GM19193 (cell line): Measurements from ENCODE around the gene HS2ST1.

ENCODE experiments used
- POLR2A ChIP-seq: IDR thresholded peaks from 4 replicates; pipeline ENCODE4 v1.6.1; 2011; ENCODE audit not compliant: insufficient read depth, insufficient read length; ENCODE audit errors: extremely low read depth

Gene HS2ST1

GRCh38 chr1:87028576-87028975 lies 114.1 kb downstream of the HS2ST1 start:
- TF ChIP-seq POLR2A = no peak

GRCh38 chr1:87030740-87031690 lies 116.6 kb downstream of the HS2ST1 start:
- TF ChIP-seq POLR2A = no peak

DNA sequence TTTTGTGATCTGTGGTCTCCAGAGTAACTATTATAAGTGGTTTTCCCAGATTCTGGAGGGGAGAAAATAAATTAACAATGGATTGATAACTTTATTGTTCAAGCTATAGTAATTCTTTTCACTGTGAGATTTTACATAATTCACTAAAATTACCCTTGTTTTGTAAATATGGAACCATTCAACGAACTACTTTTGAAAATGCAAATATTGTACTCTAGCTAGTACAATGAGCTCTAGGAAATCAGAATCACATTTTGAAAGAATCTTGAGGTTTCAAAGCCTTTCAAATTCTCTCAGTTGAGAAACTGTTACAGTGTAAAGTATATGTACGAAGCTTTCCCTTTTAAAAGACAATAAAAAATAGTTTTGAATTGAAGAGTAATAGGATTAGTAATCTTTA lies 119.9 kb downstream of the HS2ST1 start:
- TF ChIP-seq POLR2A = no peak

DNA sequence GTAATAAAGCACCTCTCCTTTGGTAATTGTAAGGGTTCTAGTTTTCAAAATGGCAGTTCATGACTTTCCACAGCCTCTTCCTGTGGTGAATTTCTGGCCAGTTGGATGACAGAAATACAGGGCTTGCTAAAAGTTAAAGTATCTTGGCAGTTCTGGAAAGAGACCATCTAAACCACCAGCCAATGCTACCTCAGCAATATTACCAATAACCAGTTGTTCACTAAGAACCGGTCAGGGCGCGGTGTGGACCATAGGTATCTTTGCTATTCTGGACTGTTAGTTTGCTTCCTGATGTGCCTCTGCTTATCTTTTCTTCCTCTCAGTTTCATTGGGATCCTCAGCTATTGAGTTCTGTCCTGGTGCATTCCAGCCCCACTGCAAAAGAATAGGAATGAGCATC lies 124.7 kb downstream of the HS2ST1 start:
- no peak for TF ChIP-seq POLR2A

DNA sequence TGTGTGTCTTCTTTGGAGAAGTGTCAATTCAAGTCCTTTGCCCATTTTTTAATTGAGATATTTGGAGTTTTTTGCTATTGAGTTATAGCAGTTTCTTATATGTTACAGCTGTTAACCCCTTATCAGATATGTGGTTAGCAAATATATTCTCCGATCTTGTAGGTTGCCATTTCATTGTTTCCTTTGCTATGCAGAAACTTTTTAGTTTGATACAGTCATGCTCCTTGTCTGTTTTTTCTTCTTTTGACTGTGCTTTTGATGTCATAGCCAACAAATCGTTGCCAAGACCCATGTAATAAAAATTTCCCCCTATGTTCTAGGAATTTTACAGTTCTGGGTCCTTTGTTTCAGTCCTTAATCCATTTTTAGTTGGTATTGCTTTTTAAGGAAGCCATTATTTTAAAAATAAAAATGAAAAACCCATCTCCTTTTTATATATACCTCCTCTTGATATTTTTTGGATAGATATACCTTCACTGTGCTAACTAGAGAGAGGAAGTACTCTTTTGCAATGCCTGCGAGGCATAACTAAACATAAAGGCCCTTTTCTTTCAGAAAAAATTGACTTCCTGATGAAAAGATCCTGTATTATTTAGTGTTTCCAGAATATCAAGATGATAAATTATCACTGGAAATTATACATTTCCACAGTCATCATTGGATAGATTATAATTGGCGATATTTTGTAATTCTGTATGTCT lies 127.8 kb downstream of the HS2ST1 start:
- TF ChIP-seq POLR2A = no peak

DNA sequence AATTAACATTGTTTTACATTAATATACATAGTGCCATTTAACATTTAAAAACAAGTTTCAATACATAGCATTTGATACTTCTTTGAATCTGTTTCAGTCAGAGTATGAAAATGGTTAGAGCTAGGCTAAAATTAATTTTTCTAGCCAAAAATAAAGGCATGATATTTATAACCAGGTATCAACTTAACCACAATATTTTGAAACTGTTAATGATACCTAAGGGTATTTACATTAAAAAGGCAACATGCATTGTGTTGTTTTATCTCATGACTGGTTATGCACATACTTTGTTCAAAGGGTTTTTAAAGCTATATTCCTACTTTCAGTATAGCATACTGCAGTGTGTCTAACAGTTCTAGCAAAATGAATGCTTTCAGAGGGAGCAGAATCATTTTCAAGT lies 130.0 kb downstream of the HS2ST1 start:
- TF ChIP-seq POLR2A = no peak

GRCh38 chr1:87044840-87045239 lies 130.4 kb downstream of the HS2ST1 start:
- TF ChIP-seq POLR2A = no peak

- TF ChIP-seq POLR2A = no peak
Observed at GRCh38 chr1:87045761-87046304, 131.4 kb downstream of the HS2ST1 start.

- TF ChIP-seq POLR2A = no peak
Observed at GRCh38 chr1:87046951-87047350, 132.5 kb downstream of the HS2ST1 start.

DNA sequence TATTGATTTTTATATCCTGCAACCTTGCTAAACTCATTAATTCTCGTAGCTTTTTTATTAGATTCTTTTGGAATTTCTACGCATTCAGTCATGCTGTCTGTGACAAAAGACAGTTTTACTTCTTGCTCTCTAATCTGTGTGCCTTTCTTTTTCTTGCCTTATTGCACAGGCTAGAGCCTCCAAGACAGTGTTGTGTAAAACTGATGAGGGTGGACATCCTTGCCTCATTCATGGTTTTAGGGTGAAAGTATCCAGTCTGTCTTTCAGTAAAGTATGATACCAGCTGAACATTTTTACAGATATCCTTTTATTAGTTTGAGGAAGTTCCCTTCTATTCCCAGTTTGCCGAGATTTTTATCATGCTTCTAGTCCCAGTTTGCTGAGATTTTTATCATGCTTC lies 133.8 kb downstream of the HS2ST1 start:
- no peak for TF ChIP-seq POLR2A

DNA sequence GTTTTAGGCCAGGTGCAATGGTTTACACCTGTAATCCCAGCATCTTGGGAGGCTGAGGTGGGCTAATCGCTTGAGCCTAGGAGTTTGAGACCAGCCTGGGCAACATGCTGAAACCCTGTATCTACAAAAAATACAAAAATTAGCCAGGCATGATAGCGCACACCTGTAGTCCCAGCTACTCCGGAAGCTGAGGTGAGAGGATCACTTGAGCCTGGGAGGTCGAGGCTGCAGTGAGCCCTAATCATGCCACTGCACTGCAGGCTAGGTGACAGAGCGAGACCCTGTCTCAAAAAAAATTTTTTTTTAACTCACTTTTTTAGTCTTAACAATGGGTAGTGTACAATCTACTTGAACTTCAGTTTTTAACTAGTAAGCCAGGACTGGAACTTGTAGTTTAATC lies 137.5 kb downstream of the HS2ST1 start:
- no peak for TF ChIP-seq POLR2A

DNA sequence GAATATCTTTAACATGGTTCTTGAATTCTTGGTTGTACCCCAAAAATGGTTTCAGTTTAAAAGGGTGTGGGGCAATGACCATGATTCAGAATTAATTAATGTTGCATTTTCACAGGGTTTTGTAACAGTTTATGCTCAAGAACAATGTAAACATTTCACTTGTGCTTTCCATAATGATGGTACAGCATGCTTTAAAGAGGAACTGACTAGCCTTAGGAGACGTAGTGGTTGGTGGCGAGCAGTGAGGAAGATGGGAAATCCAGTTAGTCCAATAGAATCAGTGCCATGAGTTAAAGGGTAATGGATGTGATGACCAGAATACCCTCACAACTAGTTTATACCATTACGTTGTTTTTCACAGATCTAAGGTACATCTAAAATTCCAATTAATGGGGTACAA lies 138.0 kb downstream of the HS2ST1 start:
- TF ChIP-seq POLR2A = no peak

DNA sequence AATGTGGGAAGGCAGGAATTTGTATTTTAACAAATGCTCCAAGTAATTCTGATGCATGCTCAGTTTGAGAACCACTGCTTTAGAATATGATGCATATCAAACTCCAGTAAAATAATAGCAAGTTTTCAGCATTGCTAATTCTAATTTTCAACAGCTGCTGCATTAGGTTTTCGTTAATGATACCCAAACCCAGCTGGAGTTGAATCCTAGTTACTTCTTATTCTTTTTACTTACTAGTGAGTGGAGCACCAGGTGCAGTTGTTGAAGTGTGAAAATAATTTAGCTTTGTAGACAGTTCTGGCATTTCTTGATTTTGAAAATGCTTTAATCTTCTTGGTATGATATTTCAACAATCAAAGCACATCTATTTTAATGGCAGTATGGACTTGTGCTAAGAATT lies 138.5 kb downstream of the HS2ST1 start:
- TF ChIP-seq POLR2A = no peak

GRCh38 chr1:87053446-87053845 lies 139.0 kb downstream of the HS2ST1 start:
- TF ChIP-seq POLR2A = no peak

DNA sequence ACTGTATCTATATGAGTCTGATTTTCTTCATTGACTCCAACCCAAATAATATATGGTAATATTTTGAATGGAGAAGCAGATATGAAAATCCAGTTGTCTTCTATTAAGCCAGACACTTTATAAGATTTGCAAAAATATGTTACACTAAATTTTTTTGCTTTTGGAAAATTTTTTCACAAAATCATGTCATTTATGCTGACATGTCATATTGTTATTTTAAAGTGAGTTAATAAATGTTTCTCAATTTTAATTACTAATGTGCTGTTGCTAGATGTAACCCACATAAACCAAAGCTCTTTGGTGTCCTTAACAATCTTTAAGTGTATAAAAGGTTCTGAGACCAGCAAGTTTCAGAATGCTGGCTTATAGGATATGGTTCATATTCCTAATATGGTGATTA lies 142.5 kb downstream of the HS2ST1 start:
- TF ChIP-seq POLR2A = no peak

DNA sequence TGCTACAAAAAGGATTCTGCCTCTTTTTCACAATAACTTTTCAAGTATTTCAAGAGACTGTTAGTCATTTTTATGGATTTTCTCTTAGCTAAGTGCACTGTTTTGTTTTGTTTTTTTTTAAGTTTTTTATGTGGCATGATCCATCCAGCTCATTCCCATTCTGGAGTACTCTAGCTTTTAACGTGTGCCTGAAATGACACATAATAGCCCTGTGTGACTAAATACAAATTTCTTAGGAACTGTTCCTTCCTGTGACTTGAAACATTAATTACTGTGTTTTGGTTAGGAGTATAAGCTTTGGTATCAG lies 143.9 kb downstream of the HS2ST1 start:
- no peak for TF ChIP-seq POLR2A
